Endothelial cell of umbilical vein (primary cell): ENCODE measurements around the gene PRUNE1. TPM values are rescaled to one million over a fixed set of nuclear protein-coding genes. Genes with fewer than 3 reads are reported as not detected.

Experiments used
- BruUV-seq: library from RNA; stranded (reverse); fragments of 400-500 nt; replicated peaks from 2 replicates; lab custom pipeline; 2021; lab: Mats Ljungman, UMichigan
- CTCF ChIA-PET: fragments of 300-600, 350-600 bp; sonication (Branson Sonifier 250); formaldehyde crosslinking; loops from one replicate; lab custom pipeline; 2021; ENCODE audit warnings: antibody characterized with exemption, inconsistent platforms; lab: Charles Lee
- POLR2A ChIA-PET: fragments of 300-600, 350-600 bp; sonication (Branson Sonifier 250); formaldehyde crosslinking; loops from one replicate; lab custom pipeline; 2021; ENCODE audit warnings: antibody characterized with exemption, inconsistent platforms; lab: Charles Lee
- DNase-seq: peaks from one replicate; pipeline ENCODE4 v3.0.0-alpha.2; 2011; ENCODE audit warnings: low read depth, low spot score
- FAIRE-seq: peaks from 2 replicates; lab custom pipeline; 2011; peaks lifted over from hg19 to GRCh38; lab: Jason Lieb, UNC
- H2AFZ ChIP-seq: 2 replicates; pipeline ENCODE4 v1.6.0; 2012; ENCODE audit warnings: low read depth, low read length, control low read depth, inconsistent platforms
- H3K27ac ChIP-seq: 2 replicates; pipeline ENCODE4 v1.5.1; 2011; ENCODE audit warnings: low read depth, mild to moderate bottlenecking, control low read depth, low read length, moderate library complexity; ENCODE audit not compliant: insufficient read depth
- H3K27me3 ChIP-seq, 2 experiments: 2 replicates each; pipeline versions ENCODE4 v1.6.0 to v1.6.1; 2011; ENCODE audit warnings: low read length in 2 of 2, mixed read lengths in 1 of 2; ENCODE audit not compliant: control insufficient read depth in 2 of 2, insufficient read depth in 2 of 2
- H3K36me3 ChIP-seq, 2 experiments: 2 replicates in 1 of 2; 3 replicates in 1 of 2; pipeline ENCODE4 v1.5.1; 2011; ENCODE audit warnings: low read length in 2 of 2, mild to moderate bottlenecking in 1 of 2, moderate library complexity in 1 of 2; ENCODE audit not compliant: control insufficient read depth in 2 of 2, insufficient read depth in 2 of 2; ENCODE audit errors: extremely low read depth in 1 of 2
- H3K4me1 ChIP-seq: 3 replicates; pipeline ENCODE4 v1.5.1; 2011; ENCODE audit warnings: mild to moderate bottlenecking, low read length; ENCODE audit not compliant: control insufficient read depth, insufficient read depth; ENCODE audit errors: extremely low read depth
- H3K4me2 ChIP-seq: 2 replicates; pipeline ENCODE4 v1.6.1; 2011; ENCODE audit warnings: low read length, control low read depth, mixed read lengths; ENCODE audit not compliant: insufficient read depth
- H3K4me3 ChIP-seq, 3 experiments: fragments of 200-600 bp in 1 of 3; sonication (generic), shearing (Covaris generic) in 1 of 3; replicated peaks in 1 of 3; 2 replicates each; pipeline ENCODE4 v1.5.1; 2011 to 2016; ENCODE audit warnings: control low read depth in 3 of 3, low read length in 3 of 3, mild to moderate bottlenecking in 2 of 3, inconsistent platforms in 1 of 3, low read depth in 1 of 3, moderate library complexity in 1 of 3; ENCODE audit not compliant: insufficient read depth in 1 of 3
- H3K79me2 ChIP-seq: 2 replicates; pipeline ENCODE4 v1.6.0; 2012; ENCODE audit warnings: low read length, inconsistent platforms; ENCODE audit not compliant: control insufficient read depth, insufficient read depth
- H3K9ac ChIP-seq: replicated peaks from 2 replicates; pipeline ENCODE3; 2011; ENCODE audit warnings: low read length, control low read depth; ENCODE audit not compliant: insufficient read depth; ENCODE audit errors: extremely low read depth
- H3K9me1 ChIP-seq: replicated peaks from 3 replicates; pipeline ENCODE4 v1.6.0; 2011; ENCODE audit warnings: mild to moderate bottlenecking, low read length; ENCODE audit not compliant: control insufficient read depth, insufficient read depth; ENCODE audit errors: extremely low read depth
- H3K9me3 ChIP-seq: replicated peaks from 2 replicates; pipeline ENCODE4 v1.5.1; 2012; ENCODE audit warnings: low read length, inconsistent platforms; ENCODE audit not compliant: control insufficient read depth, insufficient read depth
- H4K20me1 ChIP-seq: replicated peaks from 2 replicates; pipeline ENCODE3; 2011; ENCODE audit warnings: mild to moderate bottlenecking, low read length; ENCODE audit not compliant: control insufficient read depth, insufficient read depth; ENCODE audit errors: extremely low read depth
- CTCF ChIP-seq, 2 donors: IDR thresholded peaks; 1 replicate in 1 of 2; 2 replicates in 1 of 2; pipeline ENCODE4 v1.5.1; 2011; ENCODE audit warnings: low read length in 2 of 2, mild to moderate bottlenecking in 2 of 2, moderate library complexity in 2 of 2, control low read depth in 1 of 2, inconsistent platforms in 1 of 2, low read depth in 1 of 2; ENCODE audit not compliant: insufficient read depth in 1 of 2; ENCODE audit errors: extremely low read depth in 1 of 2
- EZH2 ChIP-seq: IDR thresholded peaks from 2 replicates; pipeline ENCODE4 v1.6.1; 2012; ENCODE audit warnings: borderline replicate concordance, low read depth, mild to moderate bottlenecking, moderate library complexity, low read length, inconsistent platforms; ENCODE audit not compliant: severe bottlenecking
- FOS ChIP-seq: IDR thresholded peaks from 2 replicates; pipeline ENCODE4 v1.6.1; 2011; ENCODE audit warnings: mild to moderate bottlenecking, low read length, moderate library complexity, borderline replicate concordance; ENCODE audit not compliant: insufficient read depth
- GATA2 ChIP-seq: IDR thresholded peaks from 2 replicates; pipeline ENCODE4 v1.7.0; 2011; ENCODE audit warnings: low read depth, mild to moderate bottlenecking, moderate library complexity, mixed read lengths, low read length; ENCODE audit not compliant: insufficient read length, insufficient read depth
- JUN ChIP-seq: IDR thresholded peaks from 2 replicates; pipeline ENCODE4 v1.6.1; 2011; ENCODE audit warnings: borderline replicate concordance, low read depth; ENCODE audit not compliant: insufficient read length, insufficient read depth
- MAX ChIP-seq: IDR thresholded peaks from 2 replicates; pipeline ENCODE4 v1.6.1; 2011; ENCODE audit not compliant: insufficient read depth, insufficient read length
- MYC ChIP-seq: IDR thresholded peaks from one replicate; pipeline ENCODE4 v1.6.1; 2011; ENCODE audit warnings: mild to moderate bottlenecking, low read depth, low read length
- POLR2A ChIP-seq: IDR thresholded peaks from 2 replicates; pipeline ENCODE4 v1.6.1; 2012; ENCODE audit warnings: low read depth, mild to moderate bottlenecking, control low read depth, low read length
- POLR2AphosphoS5 ChIP-seq: IDR thresholded peaks from 2 replicates; pipeline ENCODE4 v1.6.1; 2012; ENCODE audit warnings: low read depth, mild to moderate bottlenecking, control low read depth, low read length, moderate library complexity; ENCODE audit not compliant: insufficient read depth
- dilution Hi-C: fragments of 300-500 bp; cut with MboI; formaldehyde crosslinking; loops from one replicate; pipeline ENCODE4 v1.15.0; 2019; ENCODE audit warnings: low sequenced_read_pairs; ENCODE audit not compliant: extremely low pct_ligation_motif_present
- intact Hi-C: fragments of 100-400 bp; cut with micrococcal nuclease; formaldehyde crosslinking; loops from one replicate; pipeline ENCODE4 v1.10.0; 2022
- polyA plus RNA-seq, 4 experiments: library from polyadenylated mRNA; depleted of rRNA in 3 of 4; stranded (reverse) in 3 of 4; unstranded in 1 of 4; fragments of >200 nt; gene quantifications; 2 replicates each; pipeline versions ENCODE4 v1.2.1 to v1.2.3, GENCODE V29; 2011 to 2012; ENCODE audit warnings: missing spikeins in 1 of 4
- total RNA-seq: library from RNA; stranded (reverse); gene quantifications from 2 replicates; pipeline ENCODE4 v1.2.3, GENCODE V29; 2021

PRUNE1 gene
- total and polyA plus RNA-seq, 2 donors (not counting 3 experiments of a cell fraction or from before 2014, with no cell fraction given): 8.6 to 17.5 TPM

- Histone ChIP-seq H3K4me3 (no peak overlapping the region), H3K27ac (no peak overlapping the region), H3K9me1 (no peaks in the 10 kb centered on the region), H3K79me2 (peaks cover 26% of the 10 kb centered on the region), H2AFZ (no peak overlapping the region), H3K27me3 (no peaks in the 10 kb centered on the region), H3K9me3 (no peaks in the 10 kb centered on the region), H3K36me3 (peaks cover 23 to 36% of the 10 kb centered on the region in 2 experiments), H3K4me2 (no peak overlapping the region), H4K20me1 (no peaks in the 10 kb centered on the region), H3K9ac (no peak overlapping the region), H3K4me1 (peaks cover 3% of the 10 kb centered on the region)
- intact Hi-C loops (no loop called here), dilution Hi-C loops (no loop called here)
- BruUV-seq: no TSS peak
- TF ChIP-seq FOS (no peak), MAX (no peak), CTCF (IDR thresholded peaks at IDR 0.05; ENCODE audit: extremely low read depth in 1 of 2, insufficient read depth in 1 of 2, low read depth in 1 of 2, low read length in 2 of 2) (no peak), GATA2 (no peak), MYC (no peak), EZH2 (no peak), JUN (no peak), POLR2AphosphoS5 (no peak), POLR2A (no peak)
- DNase-seq (no peak), FAIRE-seq (no peak)
- CTCF ChIA-PET: interaction anchor here (1.2 to 2.7 kb wide), 5 partner anchors 12 to 40 kb away, joined by 3 to 8 read pairs (median 5); partner anchors contain the start of gene MINDY1
- POLR2A ChIA-PET: no interaction called here
Measured at GRCh38 chr1:150966011-150966410, 42.2 kb upstream of the PRUNE1 start.
